ENCODE data around the gene HDAC4. TPM values are rescaled to one million over a fixed set of nuclear protein-coding genes. Genes with fewer than 3 reads are reported as not detected.

Gene HDAC4
- total and polyA plus RNA-seq, 7 donors: 7.9 to 329 (median 129) TPM

DNA sequence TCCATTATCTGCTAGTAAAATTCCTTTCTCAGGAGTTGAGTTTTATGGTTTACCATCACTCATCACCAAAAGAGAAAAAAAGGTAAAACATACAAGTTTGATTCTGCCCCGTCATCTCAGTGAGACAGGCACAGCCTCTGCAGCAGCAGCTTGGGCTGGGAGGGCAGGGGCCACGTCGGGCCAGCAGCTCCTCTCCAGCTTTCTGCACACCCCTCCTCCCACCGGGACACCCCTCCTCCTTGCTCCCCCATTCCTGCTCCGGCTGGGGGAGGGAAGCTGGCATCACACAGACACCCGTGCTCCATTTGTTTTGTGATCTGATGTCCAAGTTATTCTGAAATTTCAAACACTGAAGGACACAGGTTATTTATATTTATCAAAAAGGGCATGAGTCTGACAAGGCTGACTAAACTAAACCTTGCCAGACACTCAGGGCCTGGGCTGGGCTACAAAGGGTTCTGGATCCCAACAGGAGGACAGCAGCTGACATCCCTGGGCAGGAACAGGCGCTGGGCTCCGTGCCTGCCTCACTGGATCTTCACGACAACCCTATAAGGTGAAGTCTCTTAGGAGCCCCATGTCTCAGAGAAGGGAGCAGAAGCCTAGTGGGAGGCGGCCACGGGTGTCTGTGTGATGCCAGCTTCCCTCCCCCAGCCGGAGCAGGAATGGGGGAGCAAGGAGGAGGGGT is 71.4 kb downstream of the HDAC4 start:
- intact Hi-C loops (cut with DNase I): loop anchor here in 1 of 2 donors (2.0 to 5.0 kb wide), 2 partner anchors 19 to 363 kb away; no protein-coding TSS in a partner anchor
- Histone ChIP-seq H3K9me3 (no peaks in the 10 kb centered on the region), H3K4me3 (peak overlapping the region; percentile 43), H3K4me1 (peaks cover 55% of the 10 kb centered on the region), H3K36me3 (ENCODE audit: insufficient read depth in 1 of 2, low read depth in 1 of 2) (no peaks in the 10 kb centered on the region), H3K27me3 (ENCODE audit: insufficient read depth in 3 of 3, low read length in 2 of 3) (no peaks in the 10 kb centered on the region), H3K27ac (peak overlapping the region; percentile 96)
- ATAC-seq: peak; percentile 69 to 80 (median 73)
- TF ChIP-seq, protein P1, sequence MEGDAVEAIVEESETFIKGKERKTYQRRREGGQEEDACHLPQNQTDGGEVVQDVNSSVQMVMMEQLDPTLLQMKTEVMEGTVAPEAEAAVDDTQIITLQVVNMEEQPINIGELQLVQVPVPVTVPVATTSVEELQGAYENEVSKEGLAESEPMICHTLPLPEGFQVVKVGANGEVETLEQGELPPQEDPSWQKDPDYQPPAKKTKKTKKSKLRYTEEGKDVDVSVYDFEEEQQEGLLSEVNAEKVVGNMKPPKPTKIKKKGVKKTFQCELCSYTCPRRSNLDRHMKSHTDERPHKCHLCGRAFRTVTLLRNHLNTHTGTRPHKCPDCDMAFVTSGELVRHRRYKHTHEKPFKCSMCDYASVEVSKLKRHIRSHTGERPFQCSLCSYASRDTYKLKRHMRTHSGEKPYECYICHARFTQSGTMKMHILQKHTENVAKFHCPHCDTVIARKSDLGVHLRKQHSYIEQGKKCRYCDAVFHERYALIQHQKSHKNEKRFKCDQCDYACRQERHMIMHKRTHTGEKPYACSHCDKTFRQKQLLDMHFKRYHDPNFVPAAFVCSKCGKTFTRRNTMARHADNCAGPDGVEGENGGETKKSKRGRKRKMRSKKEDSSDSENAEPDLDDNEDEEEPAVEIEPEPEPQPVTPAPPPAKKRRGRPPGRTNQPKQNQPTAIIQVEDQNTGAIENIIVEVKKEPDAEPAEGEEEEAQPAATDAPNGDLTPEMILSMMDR (IDR thresholded peaks at IDR 0.05): no peak
- WGBS, 3 donors: 26 to 34% (median 30%) methylated on average over 11 to 12 of the region's 12 CpGs
- peak; percentile 70 to 91 for DNase-seq

DNA sequence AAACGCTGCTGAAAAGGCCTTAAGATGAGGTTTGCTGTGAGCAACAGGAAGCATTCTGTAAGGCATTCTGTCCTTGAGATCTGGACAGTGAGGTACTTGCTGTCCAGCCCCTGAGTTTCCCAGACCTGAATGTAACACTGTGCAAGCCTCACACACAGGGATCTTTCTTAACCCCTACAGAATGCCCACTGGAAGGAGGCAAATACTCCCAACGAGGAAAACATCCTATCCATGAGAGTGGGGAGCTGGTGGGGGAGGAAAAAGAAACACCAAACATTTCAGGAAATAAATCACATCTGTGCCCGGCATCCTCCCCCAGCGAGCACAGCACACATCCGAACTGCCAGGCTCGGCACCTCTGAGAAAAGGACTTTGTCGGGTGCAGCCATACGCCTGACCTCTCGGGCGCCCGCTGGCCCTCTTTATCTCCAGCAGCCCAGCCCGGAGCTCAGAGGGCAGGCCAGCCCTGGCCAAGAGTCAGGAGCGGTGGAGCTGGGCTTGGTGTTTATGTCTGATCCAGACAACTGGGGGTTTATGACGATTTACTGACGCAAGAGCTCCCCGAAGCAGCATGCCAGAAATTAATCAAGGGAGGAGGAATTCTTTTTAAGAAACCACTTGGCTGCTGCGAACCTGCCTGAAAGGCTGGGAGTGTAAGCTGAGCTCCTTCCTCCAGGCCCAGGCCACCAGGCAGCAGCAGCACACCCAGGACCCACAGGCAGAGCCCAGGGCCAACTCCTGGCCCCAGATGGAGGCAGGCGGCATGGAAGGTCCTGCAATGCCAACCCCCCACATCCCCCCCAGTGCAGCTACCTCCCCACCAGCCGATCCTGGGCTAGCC is 72.2 kb downstream of the HDAC4 start:
- H3K4me3 ChIP-seq: peak overlapping the region; percentile 43
- H3K36me3 ChIP-seq (ENCODE audit: insufficient read depth in 1 of 2, low read depth in 1 of 2): no peaks in the 10 kb centered on the region
- peak overlapping the region; percentile 96 for H3K27ac ChIP-seq
- intact Hi-C loops (cut with DNase I): loop anchor here in 1 of 2 donors (2.0 to 5.0 kb wide), 2 partner anchors 18 to 364 kb away; no protein-coding TSS in a partner anchor
- DNase-seq: peak; percentile 84 to 90
- H3K27me3 ChIP-seq (ENCODE audit: insufficient read depth in 3 of 3, low read length in 2 of 3): no peaks in the 10 kb centered on the region
- TF ChIP-seq, protein P1 (IDR thresholded peaks at IDR 0.05): no peak
- no peaks in the 10 kb centered on the region for H3K9me3 ChIP-seq
- ATAC-seq: peak; percentile 75 to 79 (median 78)
- WGBS, 3 donors: 16 to 22% (median 17%) methylated on average over 19 of the region's 19 CpGs
- peaks cover 55% of the 10 kb centered on the region for H3K4me1 ChIP-seq

DNA sequence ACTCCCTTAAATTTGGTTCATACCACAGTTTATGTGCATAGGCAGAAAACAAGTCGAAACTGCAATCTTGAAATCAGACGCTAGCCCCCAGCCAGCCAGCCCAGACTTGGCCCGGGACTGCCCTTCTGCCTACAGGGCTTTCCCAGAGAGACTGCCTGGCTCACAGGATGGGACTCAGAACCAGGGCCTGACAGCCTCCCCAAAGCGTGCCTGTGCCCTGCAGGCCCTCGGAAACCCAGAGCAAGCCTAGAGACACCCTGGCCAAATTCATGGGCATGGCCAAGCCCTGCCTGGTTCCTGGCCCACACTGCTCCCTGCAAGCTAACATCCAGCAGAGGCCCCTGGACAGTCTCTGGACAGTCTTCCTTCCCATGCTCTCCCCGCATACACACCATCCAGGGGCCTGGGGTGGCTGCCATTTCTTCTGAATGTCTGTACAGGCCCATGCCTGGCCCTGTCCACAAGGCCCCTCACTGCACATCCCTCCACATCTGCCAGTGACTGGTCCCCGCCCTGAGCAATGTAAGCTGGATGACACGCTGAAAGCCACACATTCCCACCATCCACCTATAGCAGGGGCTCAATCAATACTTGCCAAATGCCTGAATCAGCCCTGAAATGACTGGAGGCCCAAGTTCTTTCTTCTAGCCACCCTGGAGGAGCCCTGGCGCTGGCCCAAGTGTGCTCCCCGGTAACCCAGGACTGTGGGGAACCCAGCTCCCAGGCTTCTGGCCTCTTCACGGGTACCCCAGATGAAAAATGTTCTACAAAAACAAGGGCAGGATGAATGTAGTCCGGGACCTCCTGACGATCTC is 73.1 kb downstream of the HDAC4 start:
- Histone ChIP-seq H3K4me1 (peaks cover 55% of the 10 kb centered on the region), H3K27me3 (ENCODE audit: insufficient read depth in 3 of 3, low read length in 2 of 3) (no peaks in the 10 kb centered on the region), H3K27ac (peak overlapping the region; percentile 96), H3K4me3 (peak overlapping the region; percentile 43), H3K36me3 (ENCODE audit: insufficient read depth in 1 of 2, low read depth in 1 of 2) (no peaks in the 10 kb centered on the region), H3K9me3 (no peaks in the 10 kb centered on the region)
- TF ChIP-seq, protein P1 (IDR thresholded peaks at IDR 0.05): no peak
- DNase-seq (no peak), ATAC-seq (peak; percentile 1 to 17 (median 5))
- intact Hi-C loops (cut with DNase I): loop anchor here in 1 of 2 donors (2.0 to 5.0 kb wide), 2 partner anchors 17 to 365 kb away; no protein-coding TSS in a partner anchor
- WGBS, 3 donors: 47 to 62% (median 52%) methylated on average over 13 of the region's 13 CpGs

DNA sequence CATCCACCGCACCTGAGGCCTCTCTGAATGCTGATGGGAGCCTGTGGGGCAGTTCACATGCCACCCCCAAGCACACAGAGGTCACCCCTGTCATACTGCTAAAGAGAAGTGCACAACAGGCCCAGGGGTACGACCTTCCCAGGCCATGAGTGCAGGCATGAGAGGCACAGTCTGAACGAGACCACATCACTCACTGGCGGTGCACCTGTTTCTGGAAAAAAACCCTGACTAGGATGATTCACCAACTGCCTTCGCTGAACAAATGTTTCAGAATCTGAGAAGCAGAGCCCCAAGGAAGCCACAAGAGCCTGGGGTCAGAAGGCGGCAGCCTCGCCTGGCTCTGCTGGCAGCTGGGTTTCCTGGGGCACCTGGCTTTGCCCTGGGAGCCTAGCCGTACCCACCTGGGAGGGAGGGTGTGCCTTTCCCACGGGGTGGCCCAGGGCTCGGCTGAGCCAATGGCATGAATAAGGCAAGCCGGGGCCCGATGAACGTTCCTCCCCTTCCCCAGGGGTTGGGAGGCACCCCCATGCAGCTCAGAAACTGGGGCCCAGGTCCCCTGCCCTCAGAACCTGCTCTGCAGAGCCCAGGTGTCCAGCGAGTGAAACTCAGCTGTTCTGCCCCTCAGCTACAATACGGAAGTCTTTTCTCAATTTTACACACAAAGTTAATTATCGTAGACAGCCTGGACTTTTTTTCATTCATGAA is 73.8 kb downstream of the HDAC4 start:
- Histone ChIP-seq H3K4me1 (peaks cover 55% of the 10 kb centered on the region), H3K27me3 (ENCODE audit: insufficient read depth in 3 of 3, low read length in 2 of 3) (no peaks in the 10 kb centered on the region), H3K9me3 (no peaks in the 10 kb centered on the region), H3K27ac (peak overlapping the region; percentile 96), H3K4me3 (no peak overlapping the region), H3K36me3 (ENCODE audit: insufficient read depth in 1 of 2, low read depth in 1 of 2) (no peaks in the 10 kb centered on the region)
- WGBS, 3 donors: 34 to 60% (median 37%) methylated on average over 16 of the region's 16 CpGs
- TF ChIP-seq, protein P1 (IDR thresholded peaks at IDR 0.05): no peak
- intact Hi-C loops (cut with DNase I): loop anchor here in 1 of 2 donors (5.0 kb wide), 1 partner anchor 365 kb away; no protein-coding TSS in a partner anchor
- ATAC-seq: peak; percentile 44 to 58 (median 53)
- DNase-seq: peak; percentile 56 to 80

Data from psoas muscle (tissue), 8 donors.